Keratinocyte (primary cell): Measurements from ENCODE around the gene TMEM225B. TPM values are rescaled to one million over a fixed set of nuclear protein-coding genes. Genes with fewer than 3 reads are reported as not detected.

Source experiments
- DNase-seq: peaks from one replicate; pipeline ENCODE4 v3.0.0-alpha.2; 2011; ENCODE audit warnings: low read depth, missing footprints, low spot score
- FAIRE-seq: peaks from 2 replicates; lab custom pipeline; 2011; peaks lifted over from hg19 to GRCh38; lab: Jason Lieb, UNC
- H2AFZ ChIP-seq: 2 replicates; pipeline ENCODE4 v1.6.0; 2012; ENCODE audit warnings: low read length, control low read depth, inconsistent platforms; ENCODE audit not compliant: control insufficient read depth
- H3K27ac ChIP-seq: 2 replicates; pipeline ENCODE4 v1.5.1; 2011; ENCODE audit warnings: low read length; ENCODE audit not compliant: control insufficient read depth, insufficient read depth
- H3K27me3 ChIP-seq: 3 replicates; pipeline ENCODE4 v1.6.0; 2011; ENCODE audit warnings: low read length; ENCODE audit not compliant: control insufficient read depth, insufficient read depth; ENCODE audit errors: extremely low read depth
- H3K36me3 ChIP-seq, 2 experiments: 2 replicates in 1 of 2; 3 replicates in 1 of 2; pipeline ENCODE4 v1.5.1; 2011; ENCODE audit warnings: low read length in 2 of 2, mild to moderate bottlenecking in 1 of 2; ENCODE audit not compliant: control insufficient read depth in 2 of 2, insufficient read depth in 2 of 2; ENCODE audit errors: extremely low read depth in 1 of 2
- H3K4me1 ChIP-seq: 3 replicates; pipeline ENCODE4 v1.5.1; 2011; ENCODE audit warnings: low read length; ENCODE audit not compliant: control insufficient read depth, insufficient read depth; ENCODE audit errors: extremely low read depth
- H3K4me2 ChIP-seq: 3 replicates; pipeline ENCODE4 v1.6.0; 2011; ENCODE audit warnings: low read depth, low read length; ENCODE audit not compliant: control insufficient read depth, insufficient read depth; ENCODE audit errors: extremely low read depth
- H3K4me3 ChIP-seq, 3 experiments: fragments of 200-600 bp in 1 of 3; sonication (generic) in 1 of 3; 2 replicates in 2 of 3; 3 replicates in 1 of 3; pipeline ENCODE4 v1.5.1; 2011 to 2016; ENCODE audit warnings: low read length in 3 of 3, mild to moderate bottlenecking in 3 of 3, control low read depth in 2 of 3, inconsistent platforms in 1 of 3, low read depth in 1 of 3, mixed read lengths in 1 of 3, mixed run types in 1 of 3, moderate library complexity in 1 of 3; ENCODE audit not compliant: control insufficient read depth in 2 of 3, insufficient read depth in 2 of 3; ENCODE audit errors: extremely low read depth in 1 of 3
- H3K79me2 ChIP-seq: 2 replicates; pipeline ENCODE4 v1.6.0; 2012; ENCODE audit warnings: low read length; ENCODE audit not compliant: control insufficient read depth, insufficient read depth
- H3K9ac ChIP-seq: 3 replicates; pipeline ENCODE4 v1.6.0; 2011; ENCODE audit warnings: low read length; ENCODE audit not compliant: control insufficient read depth, insufficient read depth; ENCODE audit errors: extremely low read depth
- H3K9me1 ChIP-seq: 3 replicates; pipeline ENCODE4 v1.6.0; 2011; ENCODE audit warnings: low read length; ENCODE audit not compliant: control insufficient read depth, insufficient read depth; ENCODE audit errors: extremely low read depth
- H3K9me3 ChIP-seq: 2 replicates; pipeline ENCODE4 v1.5.1; 2012; ENCODE audit warnings: low read depth, low read length; ENCODE audit not compliant: control insufficient read depth
- H4K20me1 ChIP-seq: 3 replicates; pipeline ENCODE4 v1.6.0; 2011; ENCODE audit warnings: low read length; ENCODE audit not compliant: control insufficient read depth, insufficient read depth; ENCODE audit errors: extremely low read depth
- CTCF ChIP-seq, 3 experiments: IDR thresholded peaks in 1 of 3; conservative IDR thresholded peaks in 1 of 3; optimal IDR thresholded peaks in 1 of 3; 2 replicates in 2 of 3; 3 replicates in 1 of 3; pipeline versions ENCODE3 to v1.5.1; 2011; ENCODE audit warnings: low read length in 3 of 3, mild to moderate bottlenecking in 3 of 3, moderate library complexity in 2 of 3, control low read depth in 1 of 3, inconsistent platforms in 1 of 3; ENCODE audit not compliant: insufficient read depth in 2 of 3; ENCODE audit errors: extremely low read depth in 1 of 3
- EZH2 ChIP-seq: IDR thresholded peaks from one replicate; pipeline ENCODE4 v1.6.1; 2012; ENCODE audit warnings: inconsistent platforms, mild to moderate bottlenecking, low read length, moderate library complexity
- dilution Hi-C: fragments of 300-500 bp; cut with MboI; formaldehyde crosslinking; loops from one replicate; pipeline ENCODE4 v1.7.0; 2020; ENCODE audit warnings: low sequenced_read_pairs; ENCODE audit not compliant: extremely low pct_ligation_motif_present
- polyA plus RNA-seq, 5 experiments: library from polyadenylated mRNA; depleted of rRNA in 3 of 5; stranded (reverse) in 3 of 5; stranded (forward) in 1 of 5; unstranded in 1 of 5; fragments of >200 nt; gene quantifications; 1 replicate in 1 of 5; 2 replicates in 3 of 5; 3 replicates in 1 of 5; pipeline versions ENCODE4 v1.2.1 to v1.2.3, GENCODE V29; 2011 to 2012; ENCODE audit warnings: missing spikeins in 2 of 5, low read depth in 1 of 5, low replicate concordance in 1 of 5

Gene TMEM225B
- polyA plus RNA-seq, 1 donor (not counting 4 experiments of a cell fraction or from before 2014, with no cell fraction given), result 0.18 TPM

GRCh38 chr7:99642027-99642426, 44.0 kb downstream of the TMEM225B start:
- Histone ChIP-seq H3K4me1 (no peaks in the 10 kb centered on the region), H3K36me3 (peaks cover 2 to 6% of the 10 kb centered on the region in 2 experiments), H3K9ac (no peak overlapping the region), H3K27ac (no peak overlapping the region), H3K9me1 (no peaks in the 10 kb centered on the region), H2AFZ (no peak overlapping the region), H3K9me3 (no peaks in the 10 kb centered on the region), H3K4me2 (no peak overlapping the region), H3K79me2 (no peaks in the 10 kb centered on the region), H3K4me3 (no peak overlapping the region), H3K27me3 (no peaks in the 10 kb centered on the region), H4K20me1 (no peaks in the 10 kb centered on the region)
- TF ChIP-seq EZH2 (no peak), CTCF (optimal IDR thresholded peaks at IDR 0.05 in 1 of 3, IDR thresholded peaks at IDR 0.05 in 1 of 3, conservative IDR thresholded peaks at IDR 0.05 in 1 of 3; ENCODE audit: extremely low read depth in 1 of 3, insufficient read depth in 2 of 3, low read length in 3 of 3) (no peak)
- dilution Hi-C loops, result no loop called here
- FAIRE-seq (no peak), DNase-seq (no peak)

GRCh38 chr7:99643464-99643863, 45.4 kb downstream of the TMEM225B start:
- Histone ChIP-seq H3K4me3 (no peak overlapping the region), H3K9ac (no peak overlapping the region), H3K4me2 (no peak overlapping the region), H2AFZ (no peak overlapping the region), H3K27ac (no peak overlapping the region), H3K9me3 (no peaks in the 10 kb centered on the region), H3K36me3 (peaks cover 1 to 6% of the 10 kb centered on the region in 2 experiments), H4K20me1 (no peaks in the 10 kb centered on the region), H3K9me1 (no peaks in the 10 kb centered on the region), H3K79me2 (no peaks in the 10 kb centered on the region), H3K4me1 (no peaks in the 10 kb centered on the region), H3K27me3 (no peaks in the 10 kb centered on the region)
- no peak for DNase-seq
- no peak for FAIRE-seq
- TF ChIP-seq EZH2 (no peak), CTCF (optimal IDR thresholded peaks at IDR 0.05 in 1 of 3, IDR thresholded peaks at IDR 0.05 in 1 of 3, conservative IDR thresholded peaks at IDR 0.05 in 1 of 3; ENCODE audit: extremely low read depth in 1 of 3, insufficient read depth in 2 of 3, low read length in 3 of 3) (no peak)
- dilution Hi-C loops, result no loop called here
